Stimulated activated CD8-positive, alpha-beta memory T cell treated with anti-CD3 and anti-CD28 coated beads, Interleukin-4, amount 100 ng/mL, for 4 hours (primary cell): Measurements from ENCODE around the gene SC5D.

Source experiments
- DNase-seq, 2 donors: peaks; one replicate each; pipeline ENCODE4 v3.0.0-alpha.2; 2020; ENCODE audit warnings: low read depth in 2 of 2, low spot score in 1 of 2

SC5D gene

DNA sequence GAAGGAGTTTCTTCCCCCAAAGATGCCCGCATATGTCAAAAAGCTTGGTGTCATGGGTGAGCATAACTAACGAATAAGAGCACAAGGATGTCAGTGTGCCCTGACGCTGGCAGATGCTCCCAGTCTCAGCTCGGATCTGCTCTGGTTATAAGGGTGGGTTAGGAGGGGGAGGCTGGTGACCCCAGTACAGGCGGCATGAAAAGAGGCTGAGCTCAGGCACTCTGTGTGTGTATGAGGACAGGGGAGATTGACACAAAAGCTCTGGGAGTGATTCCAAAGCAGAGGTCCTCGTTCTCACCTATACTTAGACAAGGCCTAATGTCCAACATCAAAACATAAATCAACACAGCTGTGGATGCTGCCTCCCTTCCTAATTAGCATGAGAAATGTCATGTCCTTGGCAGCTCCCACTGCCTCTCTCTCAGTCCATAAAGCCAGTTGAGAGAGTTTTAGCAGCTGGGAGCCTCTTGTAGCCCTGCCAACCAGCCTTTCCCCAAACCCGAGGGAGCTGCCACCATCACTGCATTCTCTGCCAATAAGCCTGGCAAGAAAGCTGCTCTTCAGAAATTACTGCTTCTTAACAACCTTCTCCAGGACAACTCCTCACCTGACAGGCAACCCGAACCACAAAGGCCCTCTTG lies 59.8 kb downstream of the SC5D start:
- DNase-seq = no peak

DNA sequence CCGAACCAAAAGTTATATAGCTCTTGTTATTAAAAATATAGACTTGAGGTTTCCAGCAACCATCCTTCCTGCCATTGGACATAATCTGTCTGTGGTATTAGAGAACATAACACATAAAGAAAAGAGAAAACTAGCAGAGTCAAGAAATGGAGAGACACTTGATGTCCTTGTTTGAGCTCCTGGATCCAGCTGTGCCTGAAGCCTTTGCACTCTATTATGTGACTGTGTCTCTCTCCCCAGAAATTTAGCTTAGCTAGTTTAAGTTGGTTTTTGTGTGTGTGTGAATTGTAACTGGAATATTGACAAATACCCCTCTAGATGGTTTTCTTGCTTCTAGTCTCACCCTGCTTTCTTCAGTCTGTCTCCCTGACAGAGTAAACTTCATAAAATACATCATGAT lies 61.6 kb downstream of the SC5D start:
- DNase-seq = no peak

DNA sequence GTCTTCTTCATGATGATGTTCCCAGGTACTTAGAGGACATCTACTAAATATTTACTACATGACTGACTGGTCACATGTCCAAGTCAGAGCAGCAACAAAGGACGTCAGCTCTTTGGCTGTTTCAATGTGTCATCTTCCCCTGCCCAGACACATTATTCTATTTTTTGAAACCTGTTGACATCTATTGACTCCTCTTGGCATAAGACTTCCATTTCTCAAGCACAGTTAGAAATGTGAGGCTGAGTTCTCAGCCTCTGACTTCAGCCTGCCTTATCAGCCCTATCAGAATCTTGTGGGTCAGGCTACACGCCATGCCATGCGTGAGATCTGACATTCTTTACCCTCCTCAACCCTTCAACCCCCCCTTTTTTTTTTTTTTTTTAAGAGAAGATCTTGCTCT lies 63.8 kb downstream of the SC5D start:
- no peak for DNase-seq
